SK-N-SH (cell line): Measurements from ENCODE around the gene PRG2. TPM values are rescaled to one million over a fixed set of nuclear protein-coding genes. Genes with fewer than 3 reads are reported as not detected.

Experiments
- CTCF ChIA-PET: fragments of 300-600, 350-600 bp; formaldehyde crosslinking; extraction: SDS; loops from one replicate; lab custom pipeline; 2021; lab: Yijun Ruan, JAX
- POLR2A ChIA-PET: fragments of 350-600 bp; sonication (Branson Sonifier 250); formaldehyde crosslinking; extraction: SDS; loops from one replicate; lab custom pipeline; 2020; ENCODE audit warnings: antibody characterized with exemption, inconsistent platforms; lab: Yijun Ruan, JAX
- DNase-seq: peaks from one replicate; pipeline ENCODE4 v3.0.0; 2012
- H2AFZ ChIP-seq: fragments of 200-600 bp; sonication (generic); 2 replicates; pipeline ENCODE4 v1.8.1; 2016; ENCODE audit warnings: antibody characterized with exemption, mild to moderate bottlenecking, low read depth
- H3F3A ChIP-seq: fragments of 200-600 bp; sonication (generic); replicated peaks from 2 replicates; pipeline ENCODE3; 2016; ENCODE audit warnings: antibody characterized with exemption, mild to moderate bottlenecking; ENCODE audit not compliant: insufficient read depth
- H3K27ac ChIP-seq, 2 experiments: fragments of 200-500 bp in 1 of 2; fragments of 200-600 bp in 1 of 2; sonication (Bioruptor generic) in 1 of 2; sonication (generic), shearing (Covaris generic) in 1 of 2; 2 replicates each; pipeline versions ENCODE4 v1.5.1 to v1.6.1; 2014 to 2016; ENCODE audit warnings: low read depth in 2 of 2, inconsistent platforms in 1 of 2, low read length in 1 of 2, mild to moderate bottlenecking in 1 of 2, mixed read lengths in 1 of 2
- H3K27me3 ChIP-seq: fragments of 200-600 bp; sonication (generic), shearing (Covaris generic); 2 replicates; pipeline ENCODE4 v1.6.1; 2016; ENCODE audit warnings: mixed run types; ENCODE audit not compliant: insufficient read depth
- H3K36me3 ChIP-seq, 2 experiments: fragments of 200-500 bp in 1 of 2; fragments of 200-600 bp in 1 of 2; sonication (Bioruptor generic) in 1 of 2; sonication (generic) in 1 of 2; replicated peaks in 1 of 2; 2 replicates each; pipeline versions ENCODE3 to v1.5.1; 2014 to 2016; ENCODE audit warnings: low read length in 1 of 2, mild to moderate bottlenecking in 1 of 2; ENCODE audit not compliant: insufficient read depth in 2 of 2, control insufficient read depth in 1 of 2
- H3K4me1 ChIP-seq, 2 experiments: fragments of 200-500 bp in 1 of 2; fragments of 200-600 bp in 1 of 2; sonication (Bioruptor generic) in 1 of 2; sonication (generic), shearing (Covaris generic) in 1 of 2; 2 replicates each; pipeline versions ENCODE4 v1.5.1 to v1.6.1; 2014 to 2016; ENCODE audit warnings: low read depth in 1 of 2, low read length in 1 of 2, mixed run types in 1 of 2; ENCODE audit not compliant: insufficient read depth in 2 of 2, control insufficient read depth in 1 of 2
- H3K4me2 ChIP-seq: fragments of 200-600 bp; sonication (generic), shearing (Covaris generic); 2 replicates; pipeline ENCODE4 v1.6.1; 2017; ENCODE audit warnings: mixed run types
- H3K4me3 ChIP-seq, 2 experiments: fragments of 200-500 bp in 1 of 2; fragments of 200-600 bp in 1 of 2; sonication (Bioruptor generic) in 1 of 2; sonication (generic), shearing (Covaris generic) in 1 of 2; 2 replicates each; pipeline versions ENCODE4 v1.5.1 to v1.8.1; 2014 to 2016; ENCODE audit warnings: low read depth in 2 of 2, inconsistent platforms in 1 of 2, low read length in 1 of 2, mild to moderate bottlenecking in 1 of 2, mixed read lengths in 1 of 2, moderate library complexity in 1 of 2
- H3K79me2 ChIP-seq: fragments of 200-600 bp; sonication (generic); 2 replicates; pipeline ENCODE4 v1.8.1; 2017; ENCODE audit warnings: mild to moderate bottlenecking; ENCODE audit not compliant: insufficient read depth
- H3K9ac ChIP-seq: fragments of 200-600 bp; sonication (generic); 2 replicates; pipeline ENCODE4 v1.6.1; 2017; ENCODE audit warnings: mixed run types
- H3K9me2 ChIP-seq: fragments of 200-600 bp; sonication (generic); 2 replicates; pipeline ENCODE4 v1.6.1; 2017; ENCODE audit warnings: mixed run types
- H3K9me3 ChIP-seq: fragments of 200-600 bp; sonication (generic); 2 replicates; pipeline ENCODE4 v1.6.1; 2017; ENCODE audit warnings: mixed run types, mild to moderate bottlenecking, moderate library complexity
- H4K20me1 ChIP-seq: fragments of 200-600 bp; sonication (generic); 2 replicates; pipeline ENCODE4 v1.6.1; 2017; ENCODE audit warnings: mild to moderate bottlenecking, mixed run types; ENCODE audit not compliant: insufficient read depth
- ELF1 ChIP-seq: IDR thresholded peaks from 2 replicates; pipeline ENCODE4 v1.4.0; 2012
- EP300 ChIP-seq, 2 experiments: IDR thresholded peaks; 2 replicates each; pipeline versions ENCODE4 v1.4.0 to v1.6.1; 2012; ENCODE audit warnings: borderline replicate concordance in 1 of 2, low read depth in 1 of 2, low read length in 1 of 2
- JUND ChIP-seq: IDR thresholded peaks from 2 replicates; pipeline ENCODE4 v1.4.0; 2012
- MEF2A ChIP-seq: IDR thresholded peaks from 2 replicates; pipeline ENCODE4 v1.4.0; 2012; ENCODE audit warnings: low read depth, borderline replicate concordance
- POLR2AphosphoS5 ChIP-seq: IDR thresholded peaks from 2 replicates; pipeline ENCODE4 v1.6.1; 2012; ENCODE audit warnings: low read depth, low read length
- RAD21 ChIP-seq: IDR thresholded peaks from 2 replicates; pipeline ENCODE4 v1.6.1; 2012; ENCODE audit warnings: mild to moderate bottlenecking, low read length
- RCOR1 ChIP-seq: fragments of 150-350 bp; IDR thresholded peaks from 2 replicates; pipeline ENCODE4 v1.6.1; 2017; ENCODE audit warnings: antibody characterized with exemption, low read length
- RXRA ChIP-seq: IDR thresholded peaks from 2 replicates; pipeline ENCODE4 v1.4.0; 2012; ENCODE audit warnings: low read depth, mild to moderate bottlenecking, borderline replicate concordance
- SIN3A ChIP-seq: IDR thresholded peaks from 2 replicates; pipeline ENCODE4 v1.6.1; 2012; ENCODE audit warnings: low read depth, mild to moderate bottlenecking, low read length, moderate library complexity, borderline replicate concordance
- polyA plus RNA-seq, 3 experiments: library from polyadenylated mRNA; depleted of rRNA; stranded (reverse); fragments of >200 nt; gene quantifications; 2 replicates each; pipeline ENCODE4 v1.2.3, GENCODE V29; 2012
- TF ChIP-seq, protein P1 (sequence below): IDR thresholded peaks from 2 replicates; pipeline ENCODE4 v1.6.1; 2012; ENCODE audit warnings: mild to moderate bottlenecking, low read depth, low read length, moderate library complexity
- TF ChIP-seq, protein P2 (sequence below): IDR thresholded peaks from 2 replicates; pipeline ENCODE4 v1.4.0; 2012; ENCODE audit warnings: low read depth, borderline replicate concordance
- TF ChIP-seq, protein P3 (sequence below): IDR thresholded peaks from 2 replicates; pipeline ENCODE4; 2012
- TF ChIP-seq, protein P4 (sequence below): fragments of 150-350 bp; IDR thresholded peaks from 2 replicates; pipeline ENCODE4 v1.6.1; 2017; ENCODE audit warnings: antibody characterized with exemption, low read length, low read depth, borderline replicate concordance
- TF ChIP-seq, protein P5 (sequence below): IDR thresholded peaks from 2 replicates; pipeline ENCODE4 v1.4.0; 2012; ENCODE audit warnings: low read depth, borderline replicate concordance

PRG2 gene
- polyA plus RNA-seq, 1 of the 3 experiments (the other 2 are of a cell fraction), result not detected

DNA sequence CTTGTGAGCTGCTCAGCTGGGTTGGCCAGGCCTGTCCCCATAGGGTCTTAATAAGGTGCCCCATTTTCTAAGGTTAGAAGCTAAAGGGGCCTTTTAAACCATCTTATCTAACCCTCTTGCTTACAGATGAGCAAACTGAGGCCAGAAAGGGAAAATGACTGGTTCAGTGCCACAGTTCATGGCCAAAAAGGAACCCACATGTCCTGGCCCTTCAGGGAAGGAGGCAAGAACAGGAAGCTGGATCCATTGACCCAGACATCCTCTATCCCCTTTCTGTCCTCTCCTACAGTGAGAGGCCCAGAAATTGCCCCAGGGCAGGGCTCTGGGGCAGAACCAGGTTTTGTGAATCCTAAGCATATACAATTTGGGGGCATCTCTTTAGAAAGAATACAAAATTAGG lies 19.5 kb downstream of the PRG2 start:
- H3K79me2 ChIP-seq, result no peaks in the 10 kb centered on the region
- H3K9me3 ChIP-seq, result no peaks in the 10 kb centered on the region
- CTCF ChIA-PET, result interaction anchor here (1.6 kb wide), 2 partner anchors 21 to 25 kb away, joined by 5 to 8 read pairs; no protein-coding TSS in a partner anchor
- TF ChIP-seq, protein P1, sequence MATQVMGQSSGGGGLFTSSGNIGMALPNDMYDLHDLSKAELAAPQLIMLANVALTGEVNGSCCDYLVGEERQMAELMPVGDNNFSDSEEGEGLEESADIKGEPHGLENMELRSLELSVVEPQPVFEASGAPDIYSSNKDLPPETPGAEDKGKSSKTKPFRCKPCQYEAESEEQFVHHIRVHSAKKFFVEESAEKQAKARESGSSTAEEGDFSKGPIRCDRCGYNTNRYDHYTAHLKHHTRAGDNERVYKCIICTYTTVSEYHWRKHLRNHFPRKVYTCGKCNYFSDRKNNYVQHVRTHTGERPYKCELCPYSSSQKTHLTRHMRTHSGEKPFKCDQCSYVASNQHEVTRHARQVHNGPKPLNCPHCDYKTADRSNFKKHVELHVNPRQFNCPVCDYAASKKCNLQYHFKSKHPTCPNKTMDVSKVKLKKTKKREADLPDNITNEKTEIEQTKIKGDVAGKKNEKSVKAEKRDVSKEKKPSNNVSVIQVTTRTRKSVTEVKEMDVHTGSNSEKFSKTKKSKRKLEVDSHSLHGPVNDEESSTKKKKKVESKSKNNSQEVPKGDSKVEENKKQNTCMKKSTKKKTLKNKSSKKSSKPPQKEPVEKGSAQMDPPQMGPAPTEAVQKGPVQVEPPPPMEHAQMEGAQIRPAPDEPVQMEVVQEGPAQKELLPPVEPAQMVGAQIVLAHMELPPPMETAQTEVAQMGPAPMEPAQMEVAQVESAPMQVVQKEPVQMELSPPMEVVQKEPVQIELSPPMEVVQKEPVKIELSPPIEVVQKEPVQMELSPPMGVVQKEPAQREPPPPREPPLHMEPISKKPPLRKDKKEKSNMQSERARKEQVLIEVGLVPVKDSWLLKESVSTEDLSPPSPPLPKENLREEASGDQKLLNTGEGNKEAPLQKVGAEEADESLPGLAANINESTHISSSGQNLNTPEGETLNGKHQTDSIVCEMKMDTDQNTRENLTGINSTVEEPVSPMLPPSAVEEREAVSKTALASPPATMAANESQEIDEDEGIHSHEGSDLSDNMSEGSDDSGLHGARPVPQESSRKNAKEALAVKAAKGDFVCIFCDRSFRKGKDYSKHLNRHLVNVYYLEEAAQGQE, result no peak
- no peak for TF ChIP-seq RAD21
- TF ChIP-seq, protein P2, sequence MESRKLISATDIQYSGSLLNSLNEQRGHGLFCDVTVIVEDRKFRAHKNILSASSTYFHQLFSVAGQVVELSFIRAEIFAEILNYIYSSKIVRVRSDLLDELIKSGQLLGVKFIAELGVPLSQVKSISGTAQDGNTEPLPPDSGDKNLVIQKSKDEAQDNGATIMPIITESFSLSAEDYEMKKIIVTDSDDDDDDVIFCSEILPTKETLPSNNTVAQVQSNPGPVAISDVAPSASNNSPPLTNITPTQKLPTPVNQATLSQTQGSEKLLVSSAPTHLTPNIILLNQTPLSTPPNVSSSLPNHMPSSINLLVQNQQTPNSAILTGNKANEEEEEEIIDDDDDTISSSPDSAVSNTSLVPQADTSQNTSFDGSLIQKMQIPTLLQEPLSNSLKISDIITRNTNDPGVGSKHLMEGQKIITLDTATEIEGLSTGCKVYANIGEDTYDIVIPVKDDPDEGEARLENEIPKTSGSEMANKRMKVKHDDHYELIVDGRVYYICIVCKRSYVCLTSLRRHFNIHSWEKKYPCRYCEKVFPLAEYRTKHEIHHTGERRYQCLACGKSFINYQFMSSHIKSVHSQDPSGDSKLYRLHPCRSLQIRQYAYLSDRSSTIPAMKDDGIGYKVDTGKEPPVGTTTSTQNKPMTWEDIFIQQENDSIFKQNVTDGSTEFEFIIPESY, result no peak
- no peak for TF ChIP-seq RXRA
- TF ChIP-seq, protein P3, sequence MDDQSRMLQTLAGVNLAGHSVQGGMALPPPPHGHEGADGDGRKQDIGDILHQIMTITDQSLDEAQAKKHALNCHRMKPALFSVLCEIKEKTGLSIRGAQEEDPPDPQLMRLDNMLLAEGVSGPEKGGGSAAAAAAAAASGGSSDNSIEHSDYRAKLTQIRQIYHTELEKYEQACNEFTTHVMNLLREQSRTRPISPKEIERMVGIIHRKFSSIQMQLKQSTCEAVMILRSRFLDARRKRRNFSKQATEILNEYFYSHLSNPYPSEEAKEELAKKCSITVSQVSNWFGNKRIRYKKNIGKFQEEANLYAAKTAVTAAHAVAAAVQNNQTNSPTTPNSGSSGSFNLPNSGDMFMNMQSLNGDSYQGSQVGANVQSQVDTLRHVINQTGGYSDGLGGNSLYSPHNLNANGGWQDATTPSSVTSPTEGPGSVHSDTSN, result no peak
- no peak for TF ChIP-seq MEF2A
- TF ChIP-seq ELF1, result no peak
- TF ChIP-seq, protein P4, sequence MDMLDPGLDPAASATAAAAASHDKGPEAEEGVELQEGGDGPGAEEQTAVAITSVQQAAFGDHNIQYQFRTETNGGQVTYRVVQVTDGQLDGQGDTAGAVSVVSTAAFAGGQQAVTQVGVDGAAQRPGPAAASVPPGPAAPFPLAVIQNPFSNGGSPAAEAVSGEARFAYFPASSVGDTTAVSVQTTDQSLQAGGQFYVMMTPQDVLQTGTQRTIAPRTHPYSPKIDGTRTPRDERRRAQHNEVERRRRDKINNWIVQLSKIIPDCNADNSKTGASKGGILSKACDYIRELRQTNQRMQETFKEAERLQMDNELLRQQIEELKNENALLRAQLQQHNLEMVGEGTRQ, result no peak
- TF ChIP-seq, protein P5, sequence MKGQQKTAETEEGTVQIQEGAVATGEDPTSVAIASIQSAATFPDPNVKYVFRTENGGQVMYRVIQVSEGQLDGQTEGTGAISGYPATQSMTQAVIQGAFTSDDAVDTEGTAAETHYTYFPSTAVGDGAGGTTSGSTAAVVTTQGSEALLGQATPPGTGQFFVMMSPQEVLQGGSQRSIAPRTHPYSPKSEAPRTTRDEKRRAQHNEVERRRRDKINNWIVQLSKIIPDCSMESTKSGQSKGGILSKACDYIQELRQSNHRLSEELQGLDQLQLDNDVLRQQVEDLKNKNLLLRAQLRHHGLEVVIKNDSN, result no peak
- TF ChIP-seq EP300 (IDR thresholded peaks at IDR 0.05; ENCODE audit: borderline replicate concordance in 1 of 2, low read depth in 1 of 2, low read length in 1 of 2), result no peak
- no peak for TF ChIP-seq POLR2AphosphoS5
- TF ChIP-seq JUND, result no peak
- TF ChIP-seq RCOR1, result no peak
- no peak for TF ChIP-seq SIN3A
- H3K4me2 ChIP-seq, result no peak overlapping the region
- no peaks in the 10 kb centered on the region for H3K36me3 ChIP-seq
- H3K9me2 ChIP-seq, result no peaks in the 10 kb centered on the region
- POLR2A ChIA-PET, result no interaction called here
- no peaks in the 10 kb centered on the region for H4K20me1 ChIP-seq
- H3F3A ChIP-seq, result no peaks in the 10 kb centered on the region
- no peak overlapping the region for H2AFZ ChIP-seq
- H3K4me1 ChIP-seq, result no peaks in the 10 kb centered on the region
- DNase-seq, result no peak
- H3K4me3 ChIP-seq, result no peak overlapping the region
- H3K27ac ChIP-seq, result no peak overlapping the region
- H3K9ac ChIP-seq, result no peak overlapping the region
- H3K27me3 ChIP-seq, result no peaks in the 10 kb centered on the region
